Endothelial cell of umbilical vein (primary cell): ENCODE results near the gene NDC80. TPM values are rescaled to one million over a fixed set of nuclear protein-coding genes. Genes with fewer than 3 reads are reported as not detected.

Experiments
- BruUV-seq: library from RNA; stranded (reverse); fragments of 400-500 nt; replicated peaks from 2 replicates; lab custom pipeline; 2021; lab: Mats Ljungman, UMichigan
- CTCF ChIA-PET: fragments of 300-600, 350-600 bp; sonication (Branson Sonifier 250); formaldehyde crosslinking; loops from one replicate; lab custom pipeline; 2021; ENCODE audit warnings: antibody characterized with exemption, inconsistent platforms; lab: Charles Lee
- POLR2A ChIA-PET: fragments of 300-600, 350-600 bp; sonication (Branson Sonifier 250); formaldehyde crosslinking; loops from one replicate; lab custom pipeline; 2021; ENCODE audit warnings: antibody characterized with exemption, inconsistent platforms; lab: Charles Lee
- DNase-seq: peaks from one replicate; pipeline ENCODE4 v3.0.0-alpha.2; 2011; ENCODE audit warnings: low read depth, low spot score
- FAIRE-seq: peaks from 2 replicates; lab custom pipeline; 2011; peaks lifted over from hg19 to GRCh38; lab: Jason Lieb, UNC
- H2AFZ ChIP-seq: 2 replicates; pipeline ENCODE4 v1.6.0; 2012; ENCODE audit warnings: low read depth, low read length, control low read depth, inconsistent platforms
- H3K27ac ChIP-seq: 2 replicates; pipeline ENCODE4 v1.5.1; 2011; ENCODE audit warnings: low read depth, mild to moderate bottlenecking, control low read depth, low read length, moderate library complexity; ENCODE audit not compliant: insufficient read depth
- H3K27me3 ChIP-seq, 2 experiments: 2 replicates each; pipeline versions ENCODE4 v1.6.0 to v1.6.1; 2011; ENCODE audit warnings: low read length in 2 of 2, mixed read lengths in 1 of 2; ENCODE audit not compliant: control insufficient read depth in 2 of 2, insufficient read depth in 2 of 2
- H3K36me3 ChIP-seq, 2 experiments: 2 replicates in 1 of 2; 3 replicates in 1 of 2; pipeline ENCODE4 v1.5.1; 2011; ENCODE audit warnings: low read length in 2 of 2, mild to moderate bottlenecking in 1 of 2, moderate library complexity in 1 of 2; ENCODE audit not compliant: control insufficient read depth in 2 of 2, insufficient read depth in 2 of 2; ENCODE audit errors: extremely low read depth in 1 of 2
- H3K4me1 ChIP-seq: 3 replicates; pipeline ENCODE4 v1.5.1; 2011; ENCODE audit warnings: mild to moderate bottlenecking, low read length; ENCODE audit not compliant: control insufficient read depth, insufficient read depth; ENCODE audit errors: extremely low read depth
- H3K4me2 ChIP-seq: 2 replicates; pipeline ENCODE4 v1.6.1; 2011; ENCODE audit warnings: low read length, control low read depth, mixed read lengths; ENCODE audit not compliant: insufficient read depth
- H3K4me3 ChIP-seq, 3 experiments: fragments of 200-600 bp in 1 of 3; sonication (generic), shearing (Covaris generic) in 1 of 3; replicated peaks in 1 of 3; 2 replicates each; pipeline ENCODE4 v1.5.1; 2011 to 2016; ENCODE audit warnings: control low read depth in 3 of 3, low read length in 3 of 3, mild to moderate bottlenecking in 2 of 3, inconsistent platforms in 1 of 3, low read depth in 1 of 3, moderate library complexity in 1 of 3; ENCODE audit not compliant: insufficient read depth in 1 of 3
- H3K79me2 ChIP-seq: 2 replicates; pipeline ENCODE4 v1.6.0; 2012; ENCODE audit warnings: low read length, inconsistent platforms; ENCODE audit not compliant: control insufficient read depth, insufficient read depth
- H3K9ac ChIP-seq: replicated peaks from 2 replicates; pipeline ENCODE3; 2011; ENCODE audit warnings: low read length, control low read depth; ENCODE audit not compliant: insufficient read depth; ENCODE audit errors: extremely low read depth
- H3K9me1 ChIP-seq: replicated peaks from 3 replicates; pipeline ENCODE4 v1.6.0; 2011; ENCODE audit warnings: mild to moderate bottlenecking, low read length; ENCODE audit not compliant: control insufficient read depth, insufficient read depth; ENCODE audit errors: extremely low read depth
- H3K9me3 ChIP-seq: replicated peaks from 2 replicates; pipeline ENCODE4 v1.5.1; 2012; ENCODE audit warnings: low read length, inconsistent platforms; ENCODE audit not compliant: control insufficient read depth, insufficient read depth
- H4K20me1 ChIP-seq: replicated peaks from 2 replicates; pipeline ENCODE3; 2011; ENCODE audit warnings: mild to moderate bottlenecking, low read length; ENCODE audit not compliant: control insufficient read depth, insufficient read depth; ENCODE audit errors: extremely low read depth
- CTCF ChIP-seq, 2 donors: IDR thresholded peaks; 1 replicate in 1 of 2; 2 replicates in 1 of 2; pipeline ENCODE4 v1.5.1; 2011; ENCODE audit warnings: low read length in 2 of 2, mild to moderate bottlenecking in 2 of 2, moderate library complexity in 2 of 2, control low read depth in 1 of 2, inconsistent platforms in 1 of 2, low read depth in 1 of 2; ENCODE audit not compliant: insufficient read depth in 1 of 2; ENCODE audit errors: extremely low read depth in 1 of 2
- EZH2 ChIP-seq: IDR thresholded peaks from 2 replicates; pipeline ENCODE4 v1.6.1; 2012; ENCODE audit warnings: borderline replicate concordance, low read depth, mild to moderate bottlenecking, moderate library complexity, low read length, inconsistent platforms; ENCODE audit not compliant: severe bottlenecking
- FOS ChIP-seq: IDR thresholded peaks from 2 replicates; pipeline ENCODE4 v1.6.1; 2011; ENCODE audit warnings: mild to moderate bottlenecking, low read length, moderate library complexity, borderline replicate concordance; ENCODE audit not compliant: insufficient read depth
- GATA2 ChIP-seq: IDR thresholded peaks from 2 replicates; pipeline ENCODE4 v1.7.0; 2011; ENCODE audit warnings: low read depth, mild to moderate bottlenecking, moderate library complexity, mixed read lengths, low read length; ENCODE audit not compliant: insufficient read length, insufficient read depth
- JUN ChIP-seq: IDR thresholded peaks from 2 replicates; pipeline ENCODE4 v1.6.1; 2011; ENCODE audit warnings: borderline replicate concordance, low read depth; ENCODE audit not compliant: insufficient read length, insufficient read depth
- MAX ChIP-seq: IDR thresholded peaks from 2 replicates; pipeline ENCODE4 v1.6.1; 2011; ENCODE audit not compliant: insufficient read depth, insufficient read length
- MYC ChIP-seq: IDR thresholded peaks from one replicate; pipeline ENCODE4 v1.6.1; 2011; ENCODE audit warnings: mild to moderate bottlenecking, low read depth, low read length
- POLR2A ChIP-seq: IDR thresholded peaks from 2 replicates; pipeline ENCODE4 v1.6.1; 2012; ENCODE audit warnings: low read depth, mild to moderate bottlenecking, control low read depth, low read length
- POLR2AphosphoS5 ChIP-seq: IDR thresholded peaks from 2 replicates; pipeline ENCODE4 v1.6.1; 2012; ENCODE audit warnings: low read depth, mild to moderate bottlenecking, control low read depth, low read length, moderate library complexity; ENCODE audit not compliant: insufficient read depth
- dilution Hi-C: fragments of 300-500 bp; cut with MboI; formaldehyde crosslinking; loops from one replicate; pipeline ENCODE4 v1.15.0; 2019; ENCODE audit warnings: low sequenced_read_pairs; ENCODE audit not compliant: extremely low pct_ligation_motif_present
- intact Hi-C: fragments of 100-400 bp; cut with micrococcal nuclease; formaldehyde crosslinking; loops from one replicate; pipeline ENCODE4 v1.10.0; 2022
- polyA plus RNA-seq, 4 experiments: library from polyadenylated mRNA; depleted of rRNA in 3 of 4; stranded (reverse) in 3 of 4; unstranded in 1 of 4; fragments of >200 nt; gene quantifications; 2 replicates each; pipeline versions ENCODE4 v1.2.1 to v1.2.3, GENCODE V29; 2011 to 2012; ENCODE audit warnings: missing spikeins in 1 of 4
- total RNA-seq: library from RNA; stranded (reverse); gene quantifications from 2 replicates; pipeline ENCODE4 v1.2.3, GENCODE V29; 2021

Gene NDC80
- total and polyA plus RNA-seq, 2 donors (not counting 3 experiments of a cell fraction or from before 2014, with no cell fraction given): 6.2 to 43.2 TPM

- TSS peak; percentile 74 for BruUV-seq
- ChIA-PET POLR2A (interaction anchor here (0.8 kb wide), 1 partner anchor 50 kb away, joined by 3 read pairs; no protein-coding TSS in a partner anchor), CTCF (interaction anchor here (0.7 to 1.7 kb wide), 4 partner anchors 14 to 108 kb away, joined by 3 to 6 read pairs (median 4); no protein-coding TSS in a partner anchor)
- TF ChIP-seq POLR2A (peak; percentile 36), CTCF (IDR thresholded peaks at IDR 0.05; ENCODE audit: extremely low read depth in 1 of 2, insufficient read depth in 1 of 2, low read depth in 1 of 2, low read length in 2 of 2) (no peak), POLR2AphosphoS5 (peak; percentile 88), JUN (no peak), EZH2 (no peak), MAX (peak; percentile 29), MYC (no peak), GATA2 (no peak), FOS (no peak)
- DNase-seq (peak; percentile 81), FAIRE-seq (peak; percentile 38)
- Histone ChIP-seq H4K20me1 (peaks cover 3% of the 10 kb centered on the region), H3K4me2 (peak within 1 kb of the TSS; percentile 97), H3K9me1 (no peaks in the 10 kb centered on the region), H3K36me3 (no peaks in the 10 kb centered on the region), H3K4me1 (peaks cover 32% of the 10 kb centered on the region), H3K4me3 (peak within 1 kb of the TSS; percentile 60 to 99 (median 78)), H3K79me2 (peaks cover 44% of the 10 kb centered on the region), H3K27me3 (peaks cover 0 to 4% of the 10 kb centered on the region in 2 experiments), H2AFZ (peak within 1 kb of the TSS; percentile 92), H3K27ac (peak within 1 kb of the TSS; percentile 90), H3K9me3 (no peaks in the 10 kb centered on the region), H3K9ac (peak within 1 kb of the TSS; percentile 96)
- dilution Hi-C loops: no loop called here
- intact Hi-C loops: loop anchor here (2.0 to 10.0 kb wide), 5 partner anchors 19 to 357 kb away; partner anchors contain the start of genes LPIN2, METTL4 and NDC80
Observed at GRCh38 chr18:2655178-2655953, 84.0 kb downstream of the NDC80 start, which contains the start of gene SMCHD1. Gene SMCHD1, plus strand, starts transcription at chr18:2655726. Its CDS starts 350 bp downstream, at chr18:2656076.
